ENCODE measurements around the gene AP5Z1. TPM values are rescaled to one million over a fixed set of nuclear protein-coding genes. Genes with fewer than 3 reads are reported as not detected.

Gene AP5Z1
- total and polyA plus RNA-seq, 2 of the 4 experiments (the other 2 are of a cell fraction): 9.7 to 38.7 TPM

GRCh38 chr7:4738711-4739527 is 36.5 kb upstream of the AP5Z1 start:
- ATAC-seq (ENCODE audit: low read depth) (peak; percentile 90), DNase-seq (peak; percentile 95)
- no peaks in the 10 kb centered on the region for H3K27me3 ChIP-seq (ENCODE audit: control insufficient read depth, insufficient read depth, low read length)
- peak overlapping the region; percentile 93 for H3K27ac ChIP-seq (ENCODE audit: insufficient read depth, low read length)
- in situ Hi-C loops (cut with MboI; ENCODE audit: low sequenced_read_pairs) (no loop called here), dilution Hi-C loops (cut with HindIII; ENCODE audit: low sequenced_read_pairs, unreplicated experiment) (no loop called here), intact Hi-C loops (cut with micrococcal nuclease) (no loop called here)
- peak overlapping the region; percentile 96 for H4K91ac ChIP-seq (ENCODE audit: insufficient read depth, low read depth, low read length)
- H3K79me1 ChIP-seq (ENCODE audit: low read depth in 1 of 2, low read length in 2 of 2): peaks cover 22 to 77% of the 10 kb centered on the region in 2 experiments
- ChIA-PET POLR2A (ENCODE audit: unreplicated experiment) (interaction anchor here (0.6 kb wide), 1 partner anchor 602 kb away, joined by 3 read pairs; no protein-coding TSS in a partner anchor), CTCF (interaction anchor here (0.6 kb wide), 1 partner anchor 14 kb away, joined by 4 read pairs; no protein-coding TSS in a partner anchor)
- BruUV-seq (replicated peaks): no TSS peak
- peak overlapping the region; percentile 85 for H2AFZ ChIP-seq (replicated peaks; ENCODE audit: low read length, poor library complexity)
- H3K23ac ChIP-seq (ENCODE audit: low read depth, low read length): peak overlapping the region; percentile 93
- H3K4me3 ChIP-seq (ENCODE audit: insufficient read depth, low read depth, low read length): peak overlapping the region; percentile 7; the same call in 1 of the 2 replicates
- peak overlapping the region; percentile 96; the same call in 2 of the 3 replicates for H2BK15ac ChIP-seq (ENCODE audit: low read depth, low read length)
- peaks cover 5% of the 10 kb centered on the region; the same call in 1 of the 2 replicates for H4K20me1 ChIP-seq (ENCODE audit: insufficient read depth, low read length)
- H3K36me3 ChIP-seq (ENCODE audit: control insufficient read depth, insufficient read depth, low read length): peaks cover 33% of the 10 kb centered on the region
- peak overlapping the region; percentile 96 for H2BK20ac ChIP-seq (ENCODE audit: low read depth, low read length)
- H3K9me1 ChIP-seq (ENCODE audit: insufficient read depth, low read length): peaks cover 10% of the 10 kb centered on the region
- H3K4me2 ChIP-seq (ENCODE audit: low read depth, low read length): peak overlapping the region; percentile 79
- H3K56ac ChIP-seq (ENCODE audit: extremely low read depth, insufficient read depth, low read length): peak overlapping the region; percentile 78
- H3K18ac ChIP-seq (ENCODE audit: low read depth, low read length): peak overlapping the region; percentile 81
- H4K8ac ChIP-seq (ENCODE audit: low read depth in 2 of 2, low read length in 2 of 2): peak overlapping the region; percentile 64 to 89
- H3K4me1 ChIP-seq (ENCODE audit: control insufficient read depth, insufficient read depth, low read length): peaks cover 14% of the 10 kb centered on the region
- H2AK9ac ChIP-seq (replicated peaks; ENCODE audit: low read depth, low read length, poor library complexity): peak overlapping the region; percentile 99
- 13% methylated on average over 13 of the region's 23 CpGs; no CpG with 5 or more reads in 1 of the 2 experiments for WGBS, 2 experiments (ENCODE audit: extremely low coverage in 2 of 2, insufficient read length in 1 of 2)
- peak overlapping the region; percentile 89 for H2BK120ac ChIP-seq (ENCODE audit: low read depth, low read length)
- peak overlapping the region; percentile 51 for H3K9ac ChIP-seq (ENCODE audit: low read depth, low read length)
- H3K14ac ChIP-seq (replicated peaks; ENCODE audit: low read depth, low read length): peak overlapping the region; percentile 86
- H3K9me3 ChIP-seq (ENCODE audit: control insufficient read depth, insufficient read depth, low read length): no peaks in the 10 kb centered on the region
- H3K4ac ChIP-seq (ENCODE audit: low read depth, low read length): peak overlapping the region; percentile 94
- H2BK5ac ChIP-seq (ENCODE audit: low read depth, low read length, poor library complexity, severe bottlenecking): peak overlapping the region; percentile 91
- peak overlapping the region; percentile 94 for H2AK5ac ChIP-seq (ENCODE audit: low read depth, low read length)
- peak overlapping the region; percentile 84 for H4K5ac ChIP-seq (ENCODE audit: low read depth, low read length)
- TF ChIP-seq MAZ (IDR thresholded peaks at IDR 0.05; ENCODE audit: borderline replicate concordance, low read depth, low read length): no peak; the same call in 1 of the 2 replicates
- TF ChIP-seq ELK1 (IDR thresholded peaks at IDR 0.05; ENCODE audit: borderline replicate concordance, low read depth, low read length): no peak
- peak; percentile 71 for TF ChIP-seq MAFK (IDR thresholded peaks at IDR 0.05; ENCODE audit: low read depth, low read length)
- peak; percentile 77 for TF ChIP-seq POLR2A (IDR thresholded peaks at IDR 0.05; ENCODE audit: low read depth, low read length)
- TF ChIP-seq CTCF (conservative IDR thresholded peaks at IDR 0.05; ENCODE audit: low read depth, low read length): peak; percentile 22; the same call in 1 of the 2 replicates
- TF ChIP-seq CHD1 (IDR thresholded peaks at IDR 0.05; ENCODE audit: low read depth, low read length): peak; percentile 35; the same call in 1 of the 2 replicates
- TF ChIP-seq RFX5 (IDR thresholded peaks at IDR 0.05; ENCODE audit: low read depth, low read length): no peak
- peak; percentile 64; the same call in 1 of the 2 replicates for TF ChIP-seq CEBPB (IDR thresholded peaks at IDR 0.05; ENCODE audit: low read depth, low read length)
- TF ChIP-seq SMC3 (IDR thresholded peaks at IDR 0.05; ENCODE audit: low read depth, low read length): peak; percentile 25; the same call in 1 of the 2 replicates
- peak; percentile 94 for TF ChIP-seq NFE2L2 (IDR thresholded peaks at IDR 0.05; ENCODE audit: low read depth, low read length)
- TF ChIP-seq FOS (IDR thresholded peaks at IDR 0.05; ENCODE audit: low read depth, low read length): peak; percentile 86
- no peak for TF ChIP-seq USF2 (IDR thresholded peaks at IDR 0.05; ENCODE audit: low read depth, low read length)
- peak; percentile 38 for TF ChIP-seq RAD21 (IDR thresholded peaks at IDR 0.05; ENCODE audit: low read length)
